Measurements from ENCODE around the gene SHOC2.
A peak's percentile ranks its signal among the peaks of the same experiment; 100 is the strongest.

SHOC2 gene

DNA sequence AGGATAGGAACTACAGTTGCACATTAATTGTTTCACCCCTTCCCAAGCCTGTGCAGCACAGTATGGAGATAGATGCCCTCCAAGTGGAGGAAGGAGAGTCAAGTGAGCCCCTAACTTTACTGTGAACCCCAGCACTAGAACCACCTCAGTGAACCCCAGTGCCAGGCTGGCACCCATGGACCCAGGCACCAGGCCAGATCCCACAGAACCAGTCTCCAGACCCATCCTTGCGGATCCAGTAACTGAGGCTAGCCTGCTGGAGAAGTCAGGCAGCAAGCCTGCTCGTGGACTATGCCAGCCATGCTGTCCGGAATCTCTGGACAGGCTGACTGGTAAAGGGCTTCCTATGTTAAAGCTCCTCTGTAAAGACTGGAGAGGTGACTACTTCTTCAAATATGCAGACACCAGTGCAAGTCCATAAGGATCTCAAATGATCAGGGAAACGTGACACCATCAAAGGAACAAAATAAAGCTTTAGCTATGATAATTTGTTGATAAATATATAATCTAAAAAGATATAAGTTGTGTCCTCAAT, 27.7 kb downstream of the SHOC2 start:
- DNase-seq = no peak

DNA sequence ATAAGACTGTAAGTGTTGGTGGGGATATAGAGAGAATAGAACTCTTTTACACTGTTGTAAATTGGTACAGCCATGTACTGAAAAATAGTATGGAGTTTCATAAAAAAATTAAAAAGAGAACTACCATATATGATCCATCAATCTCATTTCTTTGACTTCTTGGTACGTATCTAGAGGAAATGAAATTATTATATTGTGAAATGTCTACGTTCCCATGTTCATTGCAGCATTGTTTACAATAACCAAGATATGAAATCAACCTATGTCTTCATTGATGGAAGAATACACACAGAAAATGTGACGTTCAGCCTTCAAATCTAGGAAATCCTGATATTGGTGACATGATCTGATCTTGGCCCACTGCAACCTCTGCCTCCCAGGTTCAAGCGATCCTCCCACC, 32.0 kb downstream of the SHOC2 start:
- DNase-seq = no peak

DNA sequence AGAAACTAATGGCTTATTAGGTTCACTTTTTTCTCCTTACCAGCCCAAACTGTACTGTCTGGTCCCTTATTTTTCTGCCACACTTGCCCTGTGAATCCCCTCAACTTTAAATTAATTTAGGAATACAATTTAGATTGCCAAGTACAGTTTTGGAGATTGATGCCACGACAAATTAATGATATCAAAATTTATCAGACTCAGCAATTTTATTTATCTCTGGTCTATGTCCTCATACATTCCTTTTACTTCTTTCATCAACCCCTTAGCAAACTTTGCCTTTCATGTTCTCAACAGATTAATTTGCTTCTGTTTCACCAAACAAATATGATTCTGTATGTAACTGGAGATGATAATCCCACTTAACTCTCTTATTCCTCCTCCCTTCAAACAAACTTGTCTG, 38.2 kb downstream of the SHOC2 start:
- no peak for DNase-seq

DNA sequence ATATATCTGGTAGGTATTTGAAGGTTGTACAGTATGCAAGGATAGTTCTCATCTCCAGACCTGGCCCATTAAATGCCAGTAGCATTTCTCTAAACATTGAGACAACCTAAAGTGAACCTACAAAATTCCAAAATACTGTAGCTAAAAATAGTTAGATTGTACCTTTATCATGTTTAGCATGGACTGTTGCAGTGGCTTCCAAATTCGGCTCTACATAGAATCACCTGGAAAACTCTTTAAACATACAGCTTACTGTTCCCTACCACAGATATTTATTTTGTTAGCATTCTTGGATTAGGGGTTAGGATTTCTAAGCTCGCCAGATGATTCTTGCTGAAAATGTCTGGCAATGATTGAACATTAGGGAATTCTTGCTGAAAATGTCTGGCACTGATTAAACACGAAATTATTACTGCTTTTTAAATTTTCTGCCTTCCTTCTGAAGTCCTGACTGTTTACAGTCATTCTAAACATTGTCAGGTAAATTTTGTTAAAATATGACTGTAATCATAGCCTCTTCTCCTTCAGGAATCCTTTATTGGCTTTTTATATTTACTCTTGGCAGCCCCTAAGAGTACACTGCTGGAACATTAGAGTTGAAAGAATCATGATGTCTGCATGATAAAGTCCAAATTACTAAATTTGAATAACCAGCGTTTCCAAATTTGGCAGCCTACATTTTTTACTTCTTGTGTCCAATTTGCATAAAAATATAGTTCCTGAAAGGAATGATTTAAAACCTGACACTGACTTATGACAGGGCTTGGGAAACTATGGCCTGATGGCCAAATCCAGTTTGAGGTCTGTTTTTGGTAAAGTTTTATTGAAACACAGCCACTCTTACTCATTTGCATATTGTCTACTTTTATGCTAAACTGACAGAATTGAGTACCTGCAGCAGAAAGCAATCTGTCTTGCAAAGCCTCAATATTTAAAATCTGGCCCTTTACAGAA, 40.3 kb downstream of the SHOC2 start:
- no peak for DNase-seq

DNA sequence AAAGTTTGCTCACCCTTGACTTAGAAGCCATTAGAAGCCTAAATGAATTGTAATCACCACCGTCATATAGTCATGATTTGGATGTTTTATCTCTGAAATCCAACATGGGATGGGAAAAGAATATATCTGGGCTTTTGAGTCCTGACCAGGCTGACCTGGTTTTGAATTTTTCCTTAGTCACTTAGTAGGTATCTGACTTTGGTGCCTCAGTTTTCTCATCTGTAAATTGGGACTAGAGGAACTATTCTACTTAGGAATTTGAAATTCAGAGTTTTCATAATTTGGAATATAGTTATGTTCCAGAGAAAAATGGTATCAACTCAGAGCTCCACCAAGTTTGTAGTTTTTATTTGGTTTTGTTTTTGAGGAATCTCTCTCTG, 40.9 kb downstream of the SHOC2 start:
- no peak for DNase-seq

DNA sequence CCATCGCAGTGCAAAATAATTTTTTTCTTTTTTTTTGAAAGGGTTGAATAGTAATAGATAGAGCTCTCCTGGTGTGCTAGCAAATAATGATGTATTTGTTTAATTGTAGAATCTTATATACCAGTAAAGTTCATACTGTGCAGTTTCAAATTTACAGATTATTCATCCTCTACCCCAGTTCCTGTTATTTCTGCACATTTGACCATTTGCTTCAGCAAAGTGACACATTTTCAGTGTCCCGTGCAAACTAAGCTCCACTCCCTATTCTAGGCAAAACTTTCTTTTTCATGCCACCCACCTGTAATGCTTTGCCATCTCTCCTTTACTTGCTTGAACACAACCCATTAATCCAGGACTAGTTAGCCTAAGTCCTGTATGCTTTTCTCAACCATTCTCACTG, 43.0 kb downstream of the SHOC2 start:
- no peak for DNase-seq

DNA sequence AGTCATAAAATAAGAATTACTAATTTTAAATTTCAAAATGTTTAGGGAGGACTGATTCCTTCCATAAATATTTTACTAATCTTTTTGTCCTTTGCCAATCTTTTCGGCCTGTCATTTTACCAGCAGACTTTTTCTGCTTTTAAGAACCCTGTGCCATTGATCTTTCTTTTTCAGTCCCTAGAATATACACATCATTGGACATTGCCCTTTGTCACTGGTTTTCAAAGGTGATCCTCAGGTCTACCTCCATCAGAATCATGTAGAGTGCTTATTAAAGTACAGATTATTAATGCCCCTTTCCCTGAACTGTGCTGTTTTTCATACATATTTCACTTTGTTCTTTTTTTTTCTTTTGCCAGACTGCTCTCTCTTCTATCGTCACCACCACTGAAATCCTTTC, 43.8 kb downstream of the SHOC2 start:
- no peak for DNase-seq

DNA sequence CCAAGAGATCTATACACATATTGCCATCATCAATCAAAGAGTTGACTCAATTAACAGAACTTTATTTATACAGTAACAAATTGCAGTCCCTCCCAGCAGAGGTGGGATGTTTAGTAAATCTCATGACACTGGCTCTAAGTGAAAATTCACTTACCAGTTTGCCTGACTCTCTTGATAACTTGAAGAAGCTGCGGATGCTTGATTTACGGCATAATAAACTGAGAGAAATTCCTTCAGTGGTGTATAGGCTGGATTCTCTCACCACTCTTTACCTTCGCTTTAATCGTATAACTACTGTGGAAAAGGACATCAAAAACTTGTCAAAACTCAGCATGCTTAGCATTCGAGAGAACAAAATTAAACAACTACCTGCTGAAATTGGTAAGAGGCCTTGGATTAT, 45.3 kb downstream of the SHOC2 start:
- no peak for DNase-seq

DNA sequence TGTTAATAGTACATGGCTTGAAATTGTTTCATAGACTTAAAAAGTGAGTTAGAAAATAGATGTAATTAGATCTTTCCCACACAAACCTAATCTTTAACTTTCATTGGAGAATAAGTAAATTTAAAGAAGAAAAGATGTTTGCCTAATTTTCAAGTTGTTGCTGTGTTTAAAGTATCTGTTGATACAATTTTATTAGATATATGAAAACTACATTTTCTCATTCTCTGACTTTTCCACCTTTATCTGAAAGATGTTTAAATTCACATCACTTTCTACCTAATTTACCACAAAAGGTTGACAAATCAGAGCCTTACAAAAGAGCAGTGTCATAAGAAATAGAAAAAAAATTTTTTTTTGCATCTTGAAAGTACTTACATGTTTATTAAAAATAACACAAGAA, 45.8 kb downstream of the SHOC2 start:
- no peak for DNase-seq

DNA sequence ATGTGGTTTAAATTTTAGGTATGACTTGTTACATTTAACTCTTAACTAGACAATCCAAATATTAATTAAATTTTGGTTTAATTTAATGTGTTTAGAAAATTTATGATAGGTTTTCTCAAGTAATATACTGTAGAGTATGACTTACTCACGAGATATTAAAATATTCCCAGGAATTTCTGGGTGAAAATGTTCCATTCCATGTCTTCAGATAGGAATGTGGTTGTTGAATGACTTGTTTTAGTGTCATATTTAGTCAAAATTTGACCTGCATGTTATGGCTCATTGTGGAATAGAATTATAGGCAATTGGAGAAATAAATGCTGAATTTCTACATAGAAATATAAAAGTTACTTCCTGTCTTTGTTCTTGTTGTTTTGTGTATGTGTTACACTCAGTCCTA, 46.7 kb downstream of the SHOC2 start:
- DNase-seq = no peak

DNA sequence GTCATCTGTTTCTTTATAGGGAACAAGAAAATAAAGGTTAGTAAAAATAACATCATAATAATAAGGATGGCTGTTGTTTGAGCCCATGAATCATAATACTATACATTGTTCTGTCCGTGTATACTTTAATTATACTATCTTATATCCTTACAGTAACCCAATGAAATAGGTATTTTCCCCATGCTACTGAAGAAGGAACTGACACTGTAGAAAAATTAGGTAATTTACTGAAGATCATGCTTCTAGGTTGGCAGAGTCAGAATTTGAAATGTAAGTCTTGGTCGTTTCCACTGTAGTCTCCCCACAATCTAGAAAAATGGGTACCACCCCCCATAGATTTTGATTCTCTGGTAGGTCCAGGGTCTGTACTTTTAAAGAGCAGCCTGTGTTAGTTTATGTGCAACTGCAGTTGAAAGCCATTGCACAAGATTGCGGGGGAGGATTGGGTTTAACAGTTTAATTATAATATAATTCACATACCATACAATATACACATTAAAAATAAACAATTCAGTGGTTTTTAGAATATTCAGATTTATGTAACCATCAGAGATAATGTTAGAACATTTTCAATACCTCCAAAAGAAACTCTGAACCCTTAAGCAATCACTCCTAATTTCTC, 47.7 kb downstream of the SHOC2 start:
- DNase-seq = no peak

DNA sequence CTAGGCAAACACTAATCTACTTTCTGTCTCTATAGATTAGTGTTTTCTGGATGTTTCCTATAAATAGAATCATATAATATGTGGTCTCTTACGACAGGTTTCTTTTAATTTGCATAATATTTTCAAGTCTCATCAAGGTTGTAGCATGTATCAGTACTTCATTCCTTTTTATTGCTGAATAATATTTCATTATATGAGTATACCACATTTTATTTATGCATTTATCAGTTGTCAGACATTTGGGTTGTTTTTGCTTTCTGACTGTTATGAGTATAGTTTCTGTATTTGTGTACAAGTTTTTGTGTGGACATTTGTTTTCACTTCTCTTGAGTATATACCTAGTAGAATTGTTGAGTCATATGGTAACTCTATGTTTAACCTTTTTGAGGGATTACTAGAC, 48.2 kb downstream of the SHOC2 start:
- peak; percentile 16 for DNase-seq

DNA sequence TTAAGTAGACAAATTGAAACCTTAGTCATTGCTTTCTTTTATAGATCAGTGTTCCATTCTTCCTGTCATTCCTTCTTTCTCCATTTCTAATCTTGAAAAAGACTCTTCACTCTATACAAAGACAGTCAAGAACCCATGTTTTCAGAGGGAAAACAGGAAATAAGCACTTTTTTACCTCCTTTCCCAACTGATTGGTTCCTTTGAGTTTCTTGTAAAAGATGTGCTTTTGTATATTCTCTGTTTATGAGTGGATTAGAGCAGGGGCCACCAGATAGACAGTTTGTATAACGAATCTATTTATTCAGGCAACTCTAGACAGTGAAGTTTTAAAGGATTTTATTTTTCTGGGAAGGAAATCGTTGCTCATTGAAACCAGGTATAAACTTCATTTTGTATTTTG, 49.8 kb downstream of the SHOC2 start:
- no peak for DNase-seq

DNA sequence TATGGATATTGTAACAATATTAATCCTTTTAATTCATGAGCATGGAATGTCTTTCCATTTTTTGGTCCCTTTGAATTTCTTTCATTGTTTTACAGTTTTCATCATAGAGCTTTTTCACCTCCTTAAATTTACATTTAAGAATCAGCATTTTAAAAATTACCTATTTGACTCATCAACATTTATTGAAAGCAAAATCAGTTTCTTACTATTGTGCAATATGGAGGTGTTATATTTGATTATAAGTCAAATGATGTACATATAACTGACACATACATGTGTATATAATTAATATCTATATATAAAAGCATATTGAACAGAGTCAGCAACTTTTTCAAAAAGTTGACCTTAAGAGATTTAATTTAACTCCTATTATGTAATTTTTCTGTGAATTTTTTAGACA, 52.2 kb downstream of the SHOC2 start:
- no peak for DNase-seq

DNA sequence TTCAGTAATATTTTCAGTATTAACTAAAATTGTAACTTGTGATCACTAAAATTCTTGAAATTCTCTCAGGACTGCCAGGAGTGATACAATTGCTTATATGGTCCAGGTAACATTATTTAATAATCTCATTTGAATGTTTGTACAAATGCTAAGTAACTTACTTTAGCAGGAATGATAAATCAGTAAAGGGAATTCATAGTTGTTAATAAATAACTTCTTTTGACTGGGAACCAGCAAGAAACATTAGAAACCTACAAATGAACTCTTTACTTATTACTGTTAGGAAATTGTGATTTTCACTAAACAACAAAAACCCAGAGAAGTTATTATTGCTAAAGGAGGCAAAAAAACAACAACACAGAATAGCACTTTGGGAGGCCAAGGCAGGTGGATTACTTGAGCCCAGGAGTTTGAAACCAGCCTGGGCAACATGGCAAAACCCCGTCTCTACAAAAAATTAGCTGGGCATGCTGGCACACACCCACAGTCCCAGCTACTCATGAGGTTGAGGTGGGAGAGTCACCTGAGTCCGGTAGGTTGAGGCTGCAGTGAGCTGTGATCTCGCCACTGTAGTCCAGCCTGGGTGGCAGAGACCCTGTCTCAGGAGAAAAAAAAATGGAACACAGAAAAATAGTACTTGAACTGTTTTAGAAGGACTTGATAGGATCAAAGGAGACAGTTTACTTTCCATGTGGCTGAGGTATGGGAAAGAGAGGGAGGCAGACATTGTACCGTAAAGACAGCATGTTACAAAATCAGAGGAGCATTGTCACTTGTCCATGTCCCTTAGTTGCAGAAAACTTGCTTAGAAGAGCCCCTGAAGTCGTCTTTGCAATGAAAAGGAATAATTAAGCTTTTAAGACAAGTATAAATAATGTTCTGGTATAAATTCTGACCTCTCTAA, 53.1 kb downstream of the SHOC2 start:
- no peak for DNase-seq

DNA sequence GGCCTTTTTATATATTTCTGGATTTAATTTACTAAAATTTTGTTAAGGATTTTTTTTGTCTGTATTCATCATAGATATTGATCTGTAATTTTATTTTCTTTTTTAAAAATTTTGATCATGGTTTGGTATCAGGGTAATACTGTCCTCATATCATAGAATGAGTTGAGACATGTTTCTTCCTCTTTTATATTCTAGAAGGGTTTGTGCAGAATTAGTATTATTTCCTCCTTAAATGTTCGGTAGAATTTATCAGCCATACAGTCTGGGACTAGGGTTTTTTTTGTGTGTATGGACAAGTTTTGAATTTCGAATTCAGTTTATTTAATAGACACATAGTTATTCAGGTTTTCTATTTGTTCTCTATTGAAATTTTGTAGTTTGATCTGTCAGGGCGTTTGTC, 54.0 kb downstream of the SHOC2 start:
- no peak for DNase-seq

DNA sequence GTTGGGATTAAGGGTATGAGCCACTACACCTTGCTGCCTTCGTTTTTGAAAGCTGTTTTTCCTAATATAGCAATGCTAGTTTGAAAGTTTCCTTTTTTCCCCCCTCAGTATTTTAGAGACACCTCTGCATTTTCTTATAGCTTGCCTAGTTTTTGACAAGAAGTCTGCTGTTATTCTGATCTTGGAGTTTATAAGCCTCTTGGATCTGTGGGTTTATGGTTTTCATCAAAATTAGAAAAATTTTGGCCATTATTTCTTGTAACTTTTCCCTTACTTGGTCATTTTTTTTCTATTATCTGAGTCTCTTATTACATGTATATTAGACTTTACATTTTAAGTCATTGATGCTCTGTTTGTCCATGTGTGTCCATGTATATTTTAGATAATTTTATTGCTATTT, 57.2 kb downstream of the SHOC2 start:
- no peak for DNase-seq

DNA sequence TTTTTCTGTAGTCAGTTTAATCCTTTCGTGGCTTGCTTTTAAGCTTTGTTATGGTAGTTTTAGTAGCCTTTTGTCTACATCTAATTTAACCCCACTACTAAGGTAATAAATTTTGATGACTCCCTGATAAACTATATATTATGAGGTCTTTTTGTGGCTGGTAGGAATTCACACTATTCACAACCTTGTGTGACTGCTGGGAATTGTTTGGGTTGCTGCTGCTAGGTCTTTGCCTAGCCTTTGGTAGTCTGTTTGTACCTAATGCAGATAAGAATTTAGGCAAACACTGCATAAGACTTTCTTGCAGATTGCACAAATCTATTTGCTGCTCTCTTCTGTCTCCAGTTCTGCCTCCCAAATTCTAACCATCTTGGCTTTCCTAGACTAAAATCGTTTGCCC, 58.3 kb downstream of the SHOC2 start:
- no peak for DNase-seq

DNA sequence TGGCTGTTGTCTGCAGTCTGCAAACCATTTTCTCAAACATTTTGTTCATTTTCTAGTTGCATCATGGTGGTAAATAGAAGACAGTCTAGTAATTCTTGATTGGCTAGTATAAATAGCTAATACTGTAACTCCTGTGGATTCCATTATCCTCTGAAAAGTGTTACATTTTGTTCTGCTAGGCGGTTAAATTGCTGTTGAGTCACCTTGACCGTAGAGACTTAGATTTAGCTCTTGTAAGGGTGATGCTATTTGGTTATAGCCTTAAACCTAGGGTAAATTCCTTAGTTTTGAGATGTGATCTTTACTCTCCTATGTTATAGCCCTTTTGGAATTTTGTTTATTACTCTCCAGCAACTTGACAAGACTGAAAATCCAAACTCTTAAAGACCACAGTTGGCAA, 58.8 kb downstream of the SHOC2 start:
- no peak for DNase-seq

DNA sequence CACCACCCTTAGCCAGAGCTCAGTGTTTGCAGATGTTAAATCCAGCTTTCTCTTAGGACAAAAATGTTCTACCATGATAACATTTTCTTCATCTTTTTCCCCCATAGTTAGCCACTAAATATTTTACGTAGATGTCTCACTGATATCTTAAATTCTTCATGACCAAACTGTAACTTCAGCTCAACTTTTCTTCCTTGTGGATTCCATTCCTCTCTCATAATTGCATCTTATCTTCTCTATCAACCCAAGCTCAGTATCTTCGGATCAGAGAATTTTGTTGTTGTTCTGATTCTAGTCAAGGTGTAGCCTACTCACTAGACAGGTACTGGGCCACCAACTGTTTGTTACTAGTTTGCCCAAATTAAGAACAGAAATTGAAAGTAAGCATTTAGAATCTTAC, 60.2 kb downstream of the SHOC2 start:
- no peak for DNase-seq

DNA sequence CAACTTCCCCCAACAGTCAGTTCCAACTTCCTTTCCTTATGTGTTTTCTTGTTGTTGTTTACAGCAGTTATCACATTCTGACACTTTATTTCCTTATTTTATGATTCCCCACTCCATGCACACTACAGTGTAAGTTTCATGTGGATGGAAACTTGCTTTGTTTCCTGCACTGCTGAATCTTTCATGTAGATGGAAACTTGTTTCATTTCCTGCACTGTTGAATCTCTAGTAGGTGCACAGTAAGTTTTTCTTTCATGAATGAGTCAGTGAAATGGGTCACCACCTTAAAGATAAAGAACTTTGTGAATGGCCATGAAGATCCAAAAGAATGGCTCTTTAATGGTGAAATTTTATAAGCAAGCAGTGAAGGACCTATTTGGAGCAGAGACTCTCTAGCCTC, 61.4 kb downstream of the SHOC2 start:
- DNase-seq = peak; percentile 42

DNA sequence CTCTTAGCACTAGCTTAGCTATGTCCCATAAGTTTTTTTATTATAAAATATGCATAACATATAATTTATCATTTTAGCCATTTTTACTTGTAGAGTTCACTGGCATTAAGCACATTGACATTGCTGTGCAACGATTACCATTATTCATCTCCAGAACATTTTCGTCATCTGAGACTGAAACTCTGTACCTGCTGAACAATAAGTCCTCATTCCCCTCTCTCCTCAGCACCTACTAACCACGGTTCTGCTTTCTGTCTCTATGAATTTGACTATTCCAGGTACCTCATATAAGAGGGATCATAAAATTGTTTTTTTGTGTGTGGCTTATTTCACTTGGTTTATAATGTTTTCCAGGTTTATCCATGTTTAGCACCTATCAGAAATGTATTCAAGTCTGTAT, 64.1 kb downstream of the SHOC2 start:
- DNase-seq = peak; percentile 25
